Measurements from ENCODE around the gene MAGI1.

DNA sequence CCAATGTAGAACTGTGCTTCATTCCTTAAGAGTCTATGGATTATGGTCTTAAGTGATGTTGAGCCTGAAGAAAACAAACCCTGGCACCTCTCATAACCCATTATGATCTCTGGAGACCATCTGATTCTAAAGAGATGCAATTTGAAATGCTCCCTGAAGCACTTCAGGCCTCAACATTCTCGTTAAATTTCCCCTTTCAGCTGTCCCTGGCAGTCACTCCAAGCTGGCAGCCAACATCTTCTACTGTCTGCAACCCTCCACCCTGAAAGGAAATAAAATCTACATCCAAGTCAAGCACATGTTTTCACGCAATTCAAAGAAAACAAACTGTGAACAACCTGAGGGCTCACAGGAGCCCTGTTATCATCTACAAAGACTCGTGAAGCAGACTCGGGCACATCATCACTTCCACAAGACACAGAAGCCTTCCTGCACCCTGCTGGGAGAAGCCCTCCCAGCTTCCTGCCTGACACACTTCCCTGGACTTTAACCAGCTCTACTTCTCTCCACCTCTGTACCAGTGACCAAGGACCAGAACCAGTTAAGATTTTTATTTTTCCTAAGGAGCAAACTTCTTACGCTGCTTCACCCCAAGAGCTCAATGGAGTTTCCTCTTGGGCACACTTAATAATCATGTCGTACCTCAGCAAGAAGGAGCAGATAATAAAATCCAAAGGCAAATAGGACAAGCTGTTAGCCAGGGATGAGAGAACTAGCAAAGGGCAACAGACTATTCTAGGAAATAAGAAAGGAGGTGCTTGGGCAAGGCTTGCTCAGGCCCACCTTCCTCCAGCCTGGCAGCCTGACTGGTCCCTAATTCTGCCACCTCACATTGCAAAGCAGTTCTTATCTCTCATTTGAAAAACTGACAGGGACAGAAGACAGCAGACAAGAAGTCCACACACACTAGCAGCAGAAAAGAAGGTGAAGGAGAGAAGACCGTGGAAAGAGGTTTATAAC, 67.1 kb downstream of the MAGI1 start:
- TF ChIP-seq, protein P1, sequence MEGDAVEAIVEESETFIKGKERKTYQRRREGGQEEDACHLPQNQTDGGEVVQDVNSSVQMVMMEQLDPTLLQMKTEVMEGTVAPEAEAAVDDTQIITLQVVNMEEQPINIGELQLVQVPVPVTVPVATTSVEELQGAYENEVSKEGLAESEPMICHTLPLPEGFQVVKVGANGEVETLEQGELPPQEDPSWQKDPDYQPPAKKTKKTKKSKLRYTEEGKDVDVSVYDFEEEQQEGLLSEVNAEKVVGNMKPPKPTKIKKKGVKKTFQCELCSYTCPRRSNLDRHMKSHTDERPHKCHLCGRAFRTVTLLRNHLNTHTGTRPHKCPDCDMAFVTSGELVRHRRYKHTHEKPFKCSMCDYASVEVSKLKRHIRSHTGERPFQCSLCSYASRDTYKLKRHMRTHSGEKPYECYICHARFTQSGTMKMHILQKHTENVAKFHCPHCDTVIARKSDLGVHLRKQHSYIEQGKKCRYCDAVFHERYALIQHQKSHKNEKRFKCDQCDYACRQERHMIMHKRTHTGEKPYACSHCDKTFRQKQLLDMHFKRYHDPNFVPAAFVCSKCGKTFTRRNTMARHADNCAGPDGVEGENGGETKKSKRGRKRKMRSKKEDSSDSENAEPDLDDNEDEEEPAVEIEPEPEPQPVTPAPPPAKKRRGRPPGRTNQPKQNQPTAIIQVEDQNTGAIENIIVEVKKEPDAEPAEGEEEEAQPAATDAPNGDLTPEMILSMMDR (IDR thresholded peaks at IDR 0.05 in 8 of 11, conservative IDR thresholded peaks at IDR 0.05 in 3 of 11), result no peak
- TF ChIP-seq POLR2A (IDR thresholded peaks at IDR 0.05), result no peak
